ENCODE results near the gene PDE11A.
"Not testable (repeated sequence)": the region's sequence is repeated elsewhere in the genome, so short reads cannot be mapped to it uniquely, and the experiment has no call there.

The PDE11A gene

DNA sequence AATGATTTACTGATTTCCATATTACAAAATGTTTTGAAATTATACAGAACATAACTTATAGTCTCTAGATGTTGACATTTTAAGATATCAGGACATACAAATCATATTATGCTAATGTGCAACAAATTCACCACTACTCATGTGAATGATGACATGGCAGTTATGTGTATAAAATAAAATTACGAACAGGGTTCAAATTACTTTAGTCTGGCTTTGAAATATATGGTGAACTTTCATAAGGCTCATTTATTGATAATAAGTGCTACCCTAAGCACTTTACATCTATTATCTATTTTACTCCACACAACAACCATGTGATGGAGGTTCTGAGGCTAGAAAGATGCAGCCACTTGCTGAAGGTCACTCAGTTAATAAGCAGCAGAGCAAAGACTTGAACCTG, 62.8 kb downstream of the PDE11A start:
- DNase-seq (ENCODE audit: low spot score), result no peak
- FAIRE-seq, result no peak

DNA sequence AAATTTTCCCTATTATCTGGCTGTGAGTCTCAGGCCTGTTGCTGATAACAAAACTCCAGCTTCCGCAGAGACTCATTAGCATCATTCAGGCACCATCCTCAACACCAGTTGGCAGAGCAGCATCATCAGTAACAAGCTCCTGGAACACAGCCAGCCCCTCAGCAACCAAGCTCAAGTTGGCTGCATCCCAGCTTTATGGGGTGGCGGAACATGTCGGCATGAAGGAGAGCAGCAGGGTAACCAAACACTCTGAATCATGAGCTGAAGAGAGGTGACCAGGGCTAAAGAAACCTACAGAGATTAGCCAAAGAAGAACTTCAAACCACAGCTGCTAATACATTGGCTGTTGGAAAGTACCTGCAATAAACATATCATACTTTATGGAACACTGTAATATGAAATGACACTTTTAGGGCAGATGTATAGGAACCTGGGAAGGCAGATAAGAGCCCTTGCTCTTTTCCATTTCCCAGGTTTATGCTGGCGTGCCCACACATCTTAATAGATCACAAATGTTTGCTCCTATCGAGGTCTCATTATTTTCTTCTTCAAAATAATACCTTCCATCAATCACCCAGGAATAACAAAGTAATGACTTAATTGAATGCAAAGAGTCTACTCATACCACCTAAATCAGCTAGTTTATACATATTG, 63.8 kb downstream of the PDE11A start:
- FAIRE-seq, result no peak
- peak; percentile 65 for DNase-seq (ENCODE audit: low spot score)

DNA sequence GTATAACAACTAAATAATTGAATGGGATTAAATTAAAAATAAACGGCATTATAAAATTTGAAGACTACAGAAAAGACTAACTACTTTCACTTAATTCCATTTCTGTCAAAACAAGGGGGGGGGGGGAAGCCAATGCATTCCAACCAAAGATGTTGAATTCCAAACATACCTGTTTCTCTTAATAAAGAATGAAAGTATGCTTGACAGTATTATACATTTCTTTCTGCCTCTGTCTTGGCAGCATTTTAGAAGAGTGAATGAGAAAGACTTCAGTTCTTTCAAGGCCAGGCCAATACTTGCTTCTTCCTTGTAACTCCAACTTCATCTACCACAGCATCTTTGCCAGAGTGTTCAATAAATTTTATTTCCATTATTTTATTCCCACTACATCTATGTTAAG, 65.9 kb downstream of the PDE11A start:
- FAIRE-seq (no peak), DNase-seq (ENCODE audit: low spot score) (no peak)

DNA sequence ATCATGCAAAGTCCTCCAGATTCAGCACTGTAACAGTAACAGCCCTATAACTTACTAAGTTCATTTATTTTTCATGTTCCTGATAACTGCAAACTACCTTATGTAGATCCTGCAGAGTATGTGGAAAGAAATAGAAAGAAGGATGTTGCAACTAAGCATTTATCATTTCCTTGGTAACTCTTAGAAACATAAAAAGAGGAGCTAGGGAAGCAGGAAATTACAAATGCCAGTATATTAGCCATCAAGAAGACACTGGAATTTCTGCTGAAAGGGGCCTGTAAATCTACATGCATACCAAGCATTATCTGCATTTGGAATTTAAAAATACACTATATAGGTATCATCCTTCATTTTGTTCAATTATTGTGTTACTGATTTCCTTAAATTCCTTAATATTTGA, 66.8 kb downstream of the PDE11A start:
- DNase-seq (ENCODE audit: low spot score) (no peak), FAIRE-seq (no peak)

DNA sequence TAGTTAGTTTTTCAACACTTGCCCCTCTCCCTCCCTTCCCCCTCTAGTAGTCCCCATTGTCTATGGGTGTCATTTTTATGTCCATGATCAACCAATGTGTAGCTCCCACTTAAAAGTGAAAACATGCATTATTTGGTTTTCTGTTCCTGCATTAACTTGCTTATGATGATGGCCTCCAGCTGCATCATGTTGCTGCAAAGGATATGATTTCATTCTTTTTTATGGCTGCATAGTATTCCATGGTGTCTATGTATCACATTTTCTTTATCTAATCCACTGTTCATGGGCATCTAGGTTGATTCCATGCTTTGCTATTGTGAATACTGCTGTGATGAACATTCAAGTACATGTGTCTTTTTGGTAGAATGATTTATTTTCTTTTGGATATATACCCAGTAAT, 70.5 kb downstream of the PDE11A start:
- DNase-seq (ENCODE audit: low spot score) (no peak), FAIRE-seq (no peak)

DNA sequence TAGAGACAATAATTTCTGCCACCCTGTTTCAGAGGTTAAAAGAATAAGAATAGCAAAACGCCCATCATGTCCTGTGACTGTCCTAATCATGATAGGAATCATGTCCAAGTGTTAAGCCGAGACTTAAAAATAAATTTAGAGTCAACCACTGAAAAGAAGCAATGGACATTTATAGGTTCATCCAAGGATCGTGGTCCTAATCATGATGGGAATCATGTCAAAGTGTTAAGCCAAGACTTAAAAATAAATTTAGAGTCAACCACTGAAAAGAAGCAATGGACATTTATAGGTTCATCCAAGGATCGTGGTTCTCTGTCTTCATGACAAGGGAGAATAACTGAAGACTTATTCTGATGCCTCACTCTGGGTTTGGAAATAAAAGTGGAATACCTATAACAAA, 73.6 kb downstream of the PDE11A start:
- FAIRE-seq (no peak), DNase-seq (ENCODE audit: low spot score) (no peak)

DNA sequence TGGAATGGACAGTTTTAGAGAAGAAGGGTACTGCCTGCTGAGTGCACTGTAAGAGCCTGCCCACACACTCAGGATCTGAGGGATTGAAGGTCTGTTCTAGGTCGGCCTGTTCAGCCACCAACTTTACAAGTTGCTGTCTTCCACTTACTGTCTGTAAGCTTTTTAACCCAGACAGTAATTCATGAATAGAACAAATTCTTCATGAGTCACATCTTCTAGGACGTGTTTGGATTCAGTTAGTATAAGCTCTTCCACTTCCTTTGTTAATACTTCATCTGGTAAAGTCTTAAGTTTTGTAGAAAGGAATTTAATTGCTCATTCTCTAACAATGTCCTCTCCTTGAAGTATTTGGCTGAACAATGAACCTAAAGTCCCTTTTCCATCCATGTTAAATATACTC, 74.6 kb downstream of the PDE11A start:
- no peak for FAIRE-seq
- no peak for DNase-seq (ENCODE audit: low spot score)

DNA sequence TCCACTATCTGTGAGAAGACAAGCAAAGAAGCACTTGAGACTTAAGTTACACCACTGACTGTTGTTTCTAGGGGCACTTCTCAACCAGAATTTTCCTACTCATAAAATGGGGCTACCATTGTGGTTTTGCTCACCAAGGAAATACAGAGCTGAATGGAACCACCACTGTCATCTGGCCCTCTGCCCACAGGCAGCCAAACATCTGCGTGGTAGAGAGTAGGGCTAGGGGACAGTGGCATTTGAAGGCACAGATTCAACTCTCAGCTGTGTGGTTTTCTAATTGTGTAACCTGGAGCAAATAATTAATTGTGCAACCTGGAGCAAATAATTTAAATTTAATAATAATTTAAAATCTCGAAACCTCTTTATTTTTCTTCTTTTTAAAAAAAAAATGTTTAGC, 79.6 kb downstream of the PDE11A start:
- DNase-seq (ENCODE audit: low spot score) (no peak), FAIRE-seq (no peak)

DNA sequence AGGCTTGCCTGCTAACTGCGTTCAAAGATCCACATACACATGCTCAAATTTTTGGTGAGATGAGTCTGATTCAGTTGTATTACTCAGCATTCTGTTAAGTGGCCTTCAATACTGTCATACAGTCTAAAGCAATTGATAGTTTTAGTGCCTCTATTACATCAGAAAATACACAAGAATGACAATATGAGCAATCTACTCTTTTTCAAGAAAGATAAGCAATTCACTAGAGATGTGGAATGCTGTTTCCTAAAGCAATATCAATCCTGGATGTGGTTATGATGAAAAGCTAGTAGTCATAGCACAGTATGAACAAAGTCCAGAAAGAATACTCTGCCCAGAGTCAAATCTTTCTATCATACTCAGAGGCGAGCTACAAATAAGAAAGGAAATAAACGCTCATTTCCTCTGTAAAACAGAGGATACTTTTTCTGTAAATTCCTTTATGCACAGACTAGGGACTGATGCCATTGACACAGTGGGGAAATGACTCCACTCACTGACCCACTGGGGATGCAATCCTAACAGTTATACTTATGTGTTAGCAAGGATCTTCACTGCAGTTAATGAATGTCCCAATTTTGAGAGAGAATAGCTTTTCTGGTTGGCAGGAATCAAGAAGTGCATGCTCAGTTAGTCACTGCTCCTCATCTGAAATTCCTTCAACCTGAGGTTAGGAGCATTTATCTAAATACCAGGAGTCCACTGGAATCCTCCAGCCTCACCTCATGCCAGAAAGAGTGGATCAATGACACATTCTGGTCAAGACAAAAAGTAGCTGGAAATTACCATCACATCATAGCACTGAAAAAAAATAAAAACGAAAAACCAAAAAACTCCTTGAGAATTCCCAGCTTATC, 83.3 kb downstream of the PDE11A start:
- FAIRE-seq (no peak), DNase-seq (ENCODE audit: low spot score) (peak; percentile 28)

DNA sequence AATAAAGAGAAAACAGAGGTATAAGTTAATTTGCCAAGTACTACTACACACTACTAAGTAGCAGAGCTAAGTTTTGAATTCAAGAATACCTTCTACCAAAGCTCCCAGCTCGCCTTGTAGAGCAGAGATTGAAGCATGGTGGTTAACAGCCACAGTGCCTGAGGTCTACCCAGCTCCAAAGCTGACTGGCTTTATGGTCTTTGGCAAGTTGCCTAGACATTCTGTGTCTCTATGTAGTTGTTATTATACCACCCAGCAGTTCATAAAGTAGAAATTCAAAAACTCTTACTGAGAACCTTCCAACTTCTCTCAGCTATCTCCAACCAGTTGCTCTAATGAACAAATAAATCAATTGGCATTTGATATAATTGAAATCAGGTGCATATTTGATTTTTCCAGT, 87.8 kb downstream of the PDE11A start:
- DNase-seq (ENCODE audit: low spot score) (no peak), FAIRE-seq (no peak)

DNA sequence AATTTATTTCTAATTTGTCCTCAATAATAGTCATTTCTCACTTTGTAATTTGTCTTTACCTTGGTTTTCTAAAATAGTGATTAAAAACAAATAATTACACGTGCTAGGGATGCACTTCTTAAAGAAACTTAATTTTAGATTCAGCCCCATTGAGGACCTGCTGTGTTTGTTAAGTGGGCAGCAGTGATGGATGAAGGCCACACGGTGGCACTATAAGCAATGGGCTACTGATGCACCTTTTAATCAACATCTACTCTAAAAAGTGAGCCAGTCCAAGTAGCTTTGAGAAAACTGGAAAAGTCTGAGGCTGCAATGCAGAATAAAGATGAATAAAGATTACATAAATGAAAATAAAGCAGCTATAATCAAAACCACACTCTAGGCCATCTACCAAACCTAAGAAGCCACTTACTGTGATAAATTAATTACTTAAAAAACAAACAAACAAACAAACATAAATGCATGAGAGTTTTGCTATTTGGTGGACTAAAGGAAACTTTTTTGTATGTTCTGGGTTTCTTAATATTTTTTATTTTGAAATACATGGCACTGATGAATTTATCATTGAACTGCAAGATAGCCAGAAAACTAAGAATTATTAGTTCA, 89.3 kb downstream of the PDE11A start:
- peak; percentile 62 for DNase-seq (ENCODE audit: low spot score)
- FAIRE-seq, result no peak

DNA sequence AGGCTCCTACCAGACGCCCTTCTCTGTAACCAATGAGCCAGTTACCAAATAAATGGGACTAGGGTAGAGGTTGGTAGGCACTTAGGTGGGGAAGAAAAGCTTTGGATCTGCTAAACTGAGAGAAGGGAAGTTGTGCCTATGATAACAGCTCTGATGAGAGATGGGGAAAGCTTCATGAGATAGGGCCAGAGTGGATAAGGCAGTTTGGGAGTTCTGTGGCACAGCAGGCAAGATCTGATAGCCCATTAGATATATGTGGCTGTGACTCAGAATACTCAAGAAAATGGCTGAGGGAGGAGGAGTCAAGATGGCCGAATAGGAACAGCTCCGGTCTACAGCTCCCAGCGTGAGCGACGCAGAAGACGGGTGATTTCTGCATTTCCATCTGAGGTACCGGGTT, 99.8 kb downstream of the PDE11A start:
- DNase-seq (ENCODE audit: low spot score) (no peak), FAIRE-seq (no peak)

DNA sequence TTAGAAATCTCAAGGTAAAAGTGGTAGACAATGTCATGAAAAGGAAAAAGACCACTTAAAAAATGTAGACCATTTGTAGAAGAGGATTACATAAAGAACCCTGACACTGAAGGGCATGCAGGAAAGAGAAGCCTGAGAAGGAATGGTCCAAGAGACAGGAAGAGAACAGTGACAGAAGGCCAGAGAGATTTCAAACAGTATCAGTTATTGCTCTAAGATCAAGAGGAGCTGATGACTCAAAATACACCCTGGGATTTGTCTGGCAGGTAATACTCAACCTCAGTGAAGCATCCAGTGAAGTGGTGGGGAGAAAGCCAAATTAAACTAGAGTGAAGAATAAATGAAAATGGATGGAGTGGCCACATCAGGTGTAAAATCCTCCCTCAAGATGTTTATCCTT, 100.5 kb downstream of the PDE11A start:
- no peak for FAIRE-seq
- no peak for DNase-seq (ENCODE audit: low spot score)

DNA sequence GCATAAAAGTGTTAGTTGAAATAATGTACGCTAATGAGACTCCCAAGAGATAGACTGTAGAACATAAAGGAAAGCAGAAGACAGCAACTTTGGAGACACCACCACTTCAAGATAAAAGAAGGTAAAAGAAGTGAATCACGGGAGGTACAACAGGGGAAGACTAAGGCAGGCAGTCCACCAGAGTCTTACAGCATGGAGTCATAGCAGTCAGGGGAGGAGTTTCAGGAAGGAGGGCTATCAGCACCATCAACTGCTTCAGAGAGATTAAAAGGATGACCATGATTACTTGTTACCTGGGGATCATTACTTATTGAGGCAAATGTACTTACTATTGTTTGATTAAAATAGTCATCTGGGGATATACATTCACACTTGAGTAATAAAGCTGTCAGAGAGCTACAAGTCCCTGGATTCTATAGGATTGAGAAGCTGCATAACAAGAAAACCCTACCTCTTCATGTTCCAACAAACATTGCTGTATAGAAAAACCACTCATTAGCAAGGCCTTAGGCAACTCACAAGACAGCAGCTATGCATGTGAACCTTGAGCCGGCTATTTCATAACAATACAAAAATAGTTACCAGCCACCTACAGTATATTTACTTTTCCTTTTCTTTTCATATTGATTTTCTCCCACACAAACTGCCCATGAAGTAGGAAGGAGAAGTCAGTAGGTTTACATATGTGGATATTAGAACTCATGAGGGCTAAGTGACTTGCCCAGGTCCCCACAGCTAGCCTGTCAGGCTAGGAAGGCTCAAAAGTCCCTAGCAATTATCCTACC, 101.7 kb downstream of the PDE11A start:
- FAIRE-seq, result no peak

DNA sequence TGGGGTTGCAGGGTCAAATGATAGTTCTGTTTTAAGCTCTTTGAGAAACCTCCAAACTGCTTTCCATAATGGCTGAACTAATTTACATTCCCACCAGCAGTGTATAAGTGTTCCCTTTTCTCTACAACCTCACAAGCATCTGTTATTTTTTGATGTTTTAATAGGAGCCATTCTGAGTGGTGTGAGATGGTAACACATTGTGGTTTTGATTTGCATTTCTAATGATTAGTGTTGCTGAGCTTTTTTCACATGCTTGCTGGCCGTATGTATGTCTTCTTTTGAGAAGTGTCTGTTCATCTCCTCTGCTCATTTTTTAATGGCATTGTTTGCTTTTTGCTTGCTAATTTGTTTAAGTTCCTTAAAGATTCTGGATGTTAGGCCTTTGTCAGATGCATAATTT, 107.7 kb downstream of the PDE11A start:
- FAIRE-seq (peak; percentile 5), DNase-seq (ENCODE audit: low spot score) (no peak)

More for the DNA sequence above, 101.7 kb downstream of the PDE11A start:
- DNase-seq (ENCODE audit: low spot score), result no peak

DNA sequence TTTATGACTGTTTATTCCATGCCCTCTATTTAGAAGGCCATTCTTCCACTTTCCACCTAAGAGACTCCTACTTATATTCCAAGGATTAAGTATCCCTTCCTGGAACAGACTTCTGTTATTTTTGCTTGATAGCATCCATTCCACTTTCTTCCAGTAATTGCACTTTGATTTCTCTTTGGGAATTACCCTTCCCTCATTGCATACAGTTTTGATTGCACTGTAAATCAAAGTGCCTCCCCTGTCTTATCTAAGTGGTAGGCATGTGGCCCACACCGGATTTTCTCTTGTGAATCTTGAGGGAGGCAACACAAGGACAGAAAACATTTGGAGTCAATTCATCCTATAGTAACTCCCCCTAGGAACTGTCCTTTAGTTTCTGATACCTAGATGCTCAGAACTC, 120.4 kb downstream of the PDE11A start:
- no peak for FAIRE-seq
- no peak for DNase-seq (ENCODE audit: low spot score)

DNA sequence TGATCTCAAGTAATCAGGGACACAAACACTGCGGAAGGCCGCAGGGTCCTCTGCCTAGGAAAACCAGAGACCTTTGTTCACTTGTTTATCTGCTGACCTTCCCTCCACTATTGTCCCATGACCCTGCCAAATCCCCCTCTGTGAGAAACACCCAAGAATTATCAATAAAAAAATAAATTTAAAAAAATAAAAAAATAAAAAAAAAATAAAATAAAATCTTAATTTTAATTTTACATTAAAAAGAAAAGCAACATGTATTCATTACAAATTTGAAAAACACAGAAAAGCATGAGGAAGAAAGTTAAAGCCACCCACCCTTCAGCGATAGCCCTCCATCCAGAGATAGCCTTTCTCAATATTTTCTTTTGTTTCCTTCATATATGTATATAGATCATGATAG, 125.0 kb downstream of the PDE11A start:
- not testable (repeated sequence) for FAIRE-seq; DNase-seq (ENCODE audit: low spot score)

DNA sequence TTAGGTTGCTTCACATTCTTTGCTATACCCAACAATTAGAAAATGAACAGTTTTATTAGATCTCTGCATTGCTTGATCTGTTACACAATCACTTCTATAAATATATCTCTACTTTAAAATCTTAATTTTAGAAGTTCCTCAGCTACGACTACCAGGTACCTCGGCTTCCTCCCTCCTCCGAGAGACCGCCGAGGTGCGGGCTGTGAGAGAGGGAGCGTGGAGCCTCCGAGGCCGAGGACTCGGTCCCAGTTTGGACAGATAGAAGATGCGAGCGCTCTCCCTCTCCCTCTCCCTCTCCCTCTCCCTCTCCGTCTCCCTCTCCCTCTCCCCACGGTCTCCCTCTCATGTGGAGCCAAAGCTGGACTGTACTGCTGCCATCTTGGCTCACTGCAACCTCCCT, 128.0 kb downstream of the PDE11A start:
- not testable (repeated sequence) for DNase-seq (ENCODE audit: low spot score); FAIRE-seq

DNA sequence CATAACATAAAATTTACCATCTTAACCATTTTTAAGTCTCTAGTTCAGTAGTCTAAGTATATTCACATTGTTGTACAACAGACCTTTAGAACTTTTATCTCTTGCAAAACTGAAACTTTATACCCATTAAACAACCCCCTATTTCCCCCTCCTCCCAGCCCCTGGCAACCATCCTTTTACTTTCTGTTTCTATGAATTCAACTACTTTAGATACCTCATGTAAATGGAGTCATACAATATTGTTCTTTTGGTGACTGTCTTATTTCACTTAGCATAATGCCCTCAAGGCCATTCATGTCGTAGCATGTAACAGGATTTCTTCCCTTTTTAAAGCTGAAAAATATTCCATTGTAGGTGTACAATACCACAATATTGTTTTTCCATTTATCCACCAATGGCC, 129.8 kb downstream of the PDE11A start:
- DNase-seq (ENCODE audit: low spot score) (no peak), FAIRE-seq (no peak)

DNA sequence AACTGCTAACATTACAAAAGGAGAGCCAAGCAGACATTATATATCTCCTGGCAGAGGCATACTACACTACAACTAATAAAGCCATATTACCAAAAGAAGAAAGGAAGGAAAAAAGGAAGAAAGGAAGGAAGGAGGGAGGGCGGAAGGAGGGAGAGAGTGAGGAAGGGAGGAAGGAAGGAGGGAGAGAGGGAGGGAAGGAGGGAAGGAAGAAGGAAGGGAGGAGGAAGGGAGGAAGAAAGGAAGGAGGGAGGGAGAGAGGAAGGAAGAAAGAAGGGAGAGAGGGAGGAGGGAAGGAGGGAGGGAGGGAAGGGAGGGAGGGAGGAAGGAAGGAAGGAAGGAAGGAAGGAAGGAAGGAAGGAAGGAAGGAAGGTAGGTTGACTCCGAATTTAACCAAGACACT, 133.4 kb downstream of the PDE11A start:
- DNase-seq (ENCODE audit: low spot score), result no peak

DNA sequence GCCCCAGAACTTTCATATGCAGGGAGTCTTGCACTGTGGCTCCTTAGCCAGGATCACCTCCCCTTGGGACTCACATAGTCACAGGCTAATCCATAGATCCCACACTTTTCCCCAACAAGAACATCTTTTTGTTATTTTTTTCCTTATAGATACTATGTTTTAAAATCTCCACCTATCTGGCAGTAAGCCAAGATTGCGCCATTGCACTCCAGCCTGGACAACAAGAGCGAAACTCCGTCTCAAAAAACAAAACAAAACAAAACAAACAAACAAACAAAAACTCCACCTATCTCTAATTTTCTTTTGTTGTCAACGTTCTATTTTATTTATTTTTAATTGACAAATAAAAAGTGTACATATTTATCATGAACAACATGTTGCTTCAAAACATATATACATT, 141.7 kb downstream of the PDE11A start:
- DNase-seq (ENCODE audit: low spot score), result no peak
- no peak for FAIRE-seq

More for the DNA sequence above, 133.4 kb downstream of the PDE11A start:
- FAIRE-seq, result no peak
